SU-DHL-6 (cell line): ENCODE results near the gene HLF.
A peak's percentile ranks its signal among the peaks of the same experiment; 100 is the strongest.

Source experiments
- H2AFZ ChIP-seq: fragments of 200-600 bp; sonication (generic); 2 replicates; pipeline ENCODE4 v1.6.1; 2014; ENCODE audit warnings: low read depth, mild to moderate bottlenecking, moderate library complexity, mixed read lengths, antibody characterized with exemption, low read length; ENCODE audit not compliant: severe bottlenecking
- H3F3A ChIP-seq: fragments of 200-600 bp; shearing (Covaris generic); 2 replicates; pipeline ENCODE4 v1.6.0; 2016; ENCODE audit warnings: antibody characterized with exemption, mild to moderate bottlenecking; ENCODE audit not compliant: insufficient read depth
- H3K27ac ChIP-seq: fragments of 200-600 bp; sonication (generic); 2 replicates; pipeline ENCODE4 v1.5.1; 2016; ENCODE audit warnings: low read depth, mild to moderate bottlenecking, low read length, moderate library complexity, mixed read lengths
- H3K27me3 ChIP-seq: fragments of 200-600 bp; sonication (generic), shearing (Covaris generic); 2 replicates; pipeline ENCODE4 v1.6.0; 2014; ENCODE audit warnings: mild to moderate bottlenecking, low read length
- H3K36me3 ChIP-seq: fragments of 200-600 bp; sonication (generic); 2 replicates; pipeline ENCODE4 v1.6.1; 2014; ENCODE audit warnings: mild to moderate bottlenecking, low read length, mixed read lengths
- H3K4me2 ChIP-seq: fragments of 300-600, 200-600 bp; shearing (Covaris generic), sonication (generic); 2 replicates; pipeline ENCODE4 v1.6.0; 2014; ENCODE audit warnings: low read length, low read depth, mild to moderate bottlenecking; ENCODE audit not compliant: poor library complexity, severe bottlenecking
- H3K4me3 ChIP-seq: fragments of 200-600 bp; sonication (generic); 2 replicates; pipeline ENCODE4 v1.5.1; 2014; ENCODE audit warnings: antibody characterized with exemption, low read length, mild to moderate bottlenecking, mixed read lengths; ENCODE audit not compliant: insufficient read depth, poor library complexity, severe bottlenecking
- H3K79me2 ChIP-seq: fragments of 200-600 bp; sonication (generic); 2 replicates; pipeline ENCODE4 v1.6.1; 2014; ENCODE audit warnings: mild to moderate bottlenecking, low read length, moderate library complexity; ENCODE audit not compliant: insufficient read depth
- H3K9ac ChIP-seq: fragments of 200-600 bp; sonication (generic); 2 replicates; pipeline ENCODE4 v1.7.0; 2014; ENCODE audit warnings: mild to moderate bottlenecking, low read length
- H3K9me2 ChIP-seq: fragments of 200-600 bp; sonication (generic); replicated peaks from 2 replicates; pipeline ENCODE4 v1.6.1; 2014; ENCODE audit warnings: low read length; ENCODE audit not compliant: insufficient read depth
- H3K9me3 ChIP-seq: fragments of 200-600 bp; sonication (generic); 2 replicates; pipeline ENCODE4 v1.6.1; 2014; ENCODE audit warnings: low read length, mixed read lengths; ENCODE audit not compliant: insufficient read depth
- H4K20me1 ChIP-seq: fragments of 200-600 bp; sonication (generic); 2 replicates; pipeline ENCODE4 v1.6.1; 2014; ENCODE audit warnings: low read depth, mild to moderate bottlenecking, antibody characterized with exemption, low read length, moderate library complexity, mixed read lengths
- CTCF ChIP-seq: fragments of 200-600 bp; sonication (generic); IDR thresholded peaks from one replicate; pipeline ENCODE4 v1.5.1; 2017; ENCODE audit warnings: antibody characterized with exemption, mild to moderate bottlenecking, low read length, moderate library complexity; ENCODE audit not compliant: insufficient read depth, poor library complexity, severe bottlenecking
- EZH2phosphoT487 ChIP-seq: fragments of 200-600 bp; sonication (generic), shearing (Covaris generic); conservative IDR thresholded peaks from 2 replicates; pipeline ENCODE4 v1.6.1; 2018; ENCODE audit warnings: mild to moderate bottlenecking, antibody characterized with exemption, low read length, moderate library complexity, mixed read lengths

Gene HLF

GRCh38 chr17:55237268-55237667 is 27.5 kb upstream of the HLF start:
- no peak overlapping the region for H2AFZ ChIP-seq

GRCh38 chr17:55237841-55238178 is 26.9 kb upstream of the HLF start:
- H3K4me2 ChIP-seq = peak overlapping the region; percentile 65
- H4K20me1 ChIP-seq = no peaks in the 10 kb centered on the region
- no peaks in the 10 kb centered on the region for H3F3A ChIP-seq
- TF ChIP-seq EZH2phosphoT487 (no peak), CTCF (no peak)
- no peaks in the 10 kb centered on the region for H3K9me2 ChIP-seq
- no peaks in the 10 kb centered on the region for H3K27me3 ChIP-seq
- H3K36me3 ChIP-seq = no peaks in the 10 kb centered on the region
- H3K79me2 ChIP-seq = no peaks in the 10 kb centered on the region
- no peaks in the 10 kb centered on the region for H3K9me3 ChIP-seq
- peak overlapping the region; percentile 88 for H2AFZ ChIP-seq
- H3K4me3 ChIP-seq = peak overlapping the region; percentile 55
- H3K9ac ChIP-seq = peak overlapping the region; percentile 54
- no peak overlapping the region for H3K27ac ChIP-seq

More at GRCh38 chr17:55237268-55237667, 27.5 kb upstream of the HLF start:
- no peaks in the 10 kb centered on the region for H3K9me2 ChIP-seq
- H3K36me3 ChIP-seq = no peaks in the 10 kb centered on the region
- no peaks in the 10 kb centered on the region for H3F3A ChIP-seq
- H3K4me2 ChIP-seq = no peak overlapping the region
- no peaks in the 10 kb centered on the region for H4K20me1 ChIP-seq
- H3K27me3 ChIP-seq = no peaks in the 10 kb centered on the region
- H3K4me3 ChIP-seq = no peak overlapping the region
- H3K27ac ChIP-seq = no peak overlapping the region
- no peak overlapping the region for H3K9ac ChIP-seq
- no peaks in the 10 kb centered on the region for H3K79me2 ChIP-seq
- no peaks in the 10 kb centered on the region for H3K9me3 ChIP-seq
- TF ChIP-seq CTCF = no peak
- no peak for TF ChIP-seq EZH2phosphoT487

- Histone ChIP-seq H3K9me3 (no peaks in the 10 kb centered on the region), H3K9me2 (no peaks in the 10 kb centered on the region), H3F3A (no peaks in the 10 kb centered on the region), H3K27ac (no peak overlapping the region), H3K36me3 (no peaks in the 10 kb centered on the region), H3K4me2 (peak overlapping the region; percentile 65), H3K79me2 (no peaks in the 10 kb centered on the region), H3K4me3 (peak overlapping the region; percentile 55), H4K20me1 (no peaks in the 10 kb centered on the region), H2AFZ (peak overlapping the region; percentile 88), H3K27me3 (no peaks in the 10 kb centered on the region), H3K9ac (peak overlapping the region; percentile 54)
- no peak for TF ChIP-seq EZH2phosphoT487
- no peak for TF ChIP-seq CTCF
Measured at GRCh38 chr17:55238179-55238930, 26.4 kb upstream of the HLF start.
